IgD-negative memory B cell (primary cell): ENCODE measurements around the gene RHOH. TPM values are rescaled to one million over a fixed set of nuclear protein-coding genes. Genes with fewer than 3 reads are reported as not detected.

Experiments used
- H3K27ac Mint-ChIP-seq, 3 donors: one replicate each; pipeline ENCODE4 v1.8.0; 2020 to 2022; ENCODE audit warnings: mild to moderate bottlenecking in 3 of 3, mixed read lengths in 3 of 3, moderate library complexity in 1 of 3
- H3K27me3 Mint-ChIP-seq: one replicate; pipeline ENCODE4 v1.8.0; 2021; ENCODE audit warnings: mixed read lengths
- H3K36me3 Mint-ChIP-seq: one replicate; pipeline ENCODE4 v1.8.0; 2020; ENCODE audit warnings: mild to moderate bottlenecking, mixed read lengths
- H3K4me1 Mint-ChIP-seq, 3 donors: one replicate each; pipeline ENCODE4 v1.8.0; 2020 to 2022; ENCODE audit warnings: mixed read lengths in 3 of 3, mild to moderate bottlenecking in 1 of 3
- H3K4me3 Mint-ChIP-seq, 4 donors: one replicate each; pipeline ENCODE4 v1.8.0; 2020 to 2022; ENCODE audit warnings: mild to moderate bottlenecking in 4 of 4, mixed read lengths in 4 of 4, moderate library complexity in 3 of 4
- H3K9me3 Mint-ChIP-seq, 3 donors: one replicate each; pipeline ENCODE4 v1.8.0; 2020 to 2021; ENCODE audit warnings: mixed read lengths in 3 of 3, mild to moderate bottlenecking in 1 of 3
- polyA plus RNA-seq: library from polyadenylated mRNA; unstranded; fragments of 300-500 nt; fragmentation: Illumina TruSeq; gene quantifications from one replicate; pipeline ENCODE4 v1.2.3, GENCODE V29; 2021

The RHOH gene
- polyA plus RNA-seq, 1 donor from 2014 or later, result 255 TPM

DNA sequence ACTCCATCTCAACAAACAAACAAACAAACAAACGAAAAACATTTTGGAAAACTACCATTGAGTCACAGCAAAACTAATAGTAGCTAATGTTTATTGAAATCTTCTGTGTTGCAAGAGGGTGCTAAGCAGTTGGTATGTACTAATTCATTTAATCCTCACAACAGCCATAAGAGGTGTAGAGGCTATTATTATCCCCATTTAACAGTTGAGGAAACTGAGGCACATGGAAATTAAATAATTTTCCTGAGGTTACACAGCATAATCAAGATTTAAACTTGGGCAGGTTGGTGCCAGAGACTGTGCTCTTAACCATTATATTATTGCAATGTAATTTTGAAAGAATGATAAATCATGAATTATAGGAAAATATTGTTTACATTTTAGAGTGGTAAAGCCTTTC is 17.5 kb upstream of the RHOH start:
- Mint-ChIP-seq H3K36me3 (no peaks in the 10 kb centered on the region), H3K4me3 (no peak overlapping the region), H3K27ac (no peak overlapping the region), H3K27me3 (no peaks in the 10 kb centered on the region), H3K4me1 (peaks cover 27 to 34% (median 28%) of the 10 kb centered on the region in 3 donors), H3K9me3 (no peaks in the 10 kb centered on the region)

DNA sequence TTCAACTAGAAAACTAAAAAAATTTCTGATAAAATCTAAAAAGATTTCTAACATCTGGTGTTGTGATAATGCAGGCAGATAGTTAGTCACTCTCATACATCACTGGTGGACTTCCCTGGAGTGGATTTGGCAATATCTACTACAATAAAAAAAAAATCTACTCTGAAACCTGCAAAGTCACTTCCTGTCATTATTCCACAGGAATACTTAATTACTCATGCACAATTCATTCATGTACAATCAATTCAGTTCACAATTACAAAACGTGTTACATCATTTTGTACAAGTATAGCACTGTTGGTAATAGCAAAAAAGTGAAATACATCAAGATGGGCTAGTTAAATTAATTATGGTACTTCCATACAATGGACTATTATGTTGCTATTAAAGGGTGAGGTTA is 16.5 kb upstream of the RHOH start:
- no peaks in the 10 kb centered on the region for H3K27me3 Mint-ChIP-seq
- no peak overlapping the region for H3K4me3 Mint-ChIP-seq
- H3K27ac Mint-ChIP-seq, result no peak overlapping the region
- H3K9me3 Mint-ChIP-seq, result no peaks in the 10 kb centered on the region
- peaks cover 30 to 34% (median 30%) of the 10 kb centered on the region in 3 donors for H3K4me1 Mint-ChIP-seq
- H3K36me3 Mint-ChIP-seq, result no peaks in the 10 kb centered on the region

DNA sequence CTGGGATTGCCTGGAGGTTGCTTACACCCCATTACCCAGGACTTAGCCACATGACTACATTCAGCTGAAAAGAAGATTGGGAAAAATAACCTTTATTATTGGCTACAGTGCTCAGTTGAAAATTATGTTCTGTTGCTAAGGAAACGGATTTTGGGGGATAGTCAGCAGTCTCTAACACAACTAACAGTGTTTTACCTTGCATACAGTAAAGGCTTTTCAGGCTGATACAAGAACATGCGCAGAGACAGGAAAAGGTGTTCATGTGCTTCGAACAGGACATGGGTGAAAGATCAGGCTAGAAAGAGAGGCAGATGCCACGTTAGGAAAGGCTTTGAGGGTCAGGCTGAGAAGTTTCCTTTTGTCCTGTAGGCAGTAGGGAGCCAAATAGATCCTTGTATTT is 14.8 kb upstream of the RHOH start:
- H3K27ac Mint-ChIP-seq, result peak overlapping the region in 2 of 3 donors; percentile 15 to 35
- H3K9me3 Mint-ChIP-seq, result no peaks in the 10 kb centered on the region
- H3K4me3 Mint-ChIP-seq, result peak overlapping the region in 3 of 4 donors; percentile 13 to 37 (median 36)
- H3K27me3 Mint-ChIP-seq, result no peaks in the 10 kb centered on the region
- peaks cover 42 to 44% (median 43%) of the 10 kb centered on the region in 3 donors for H3K4me1 Mint-ChIP-seq
- no peaks in the 10 kb centered on the region for H3K36me3 Mint-ChIP-seq

DNA sequence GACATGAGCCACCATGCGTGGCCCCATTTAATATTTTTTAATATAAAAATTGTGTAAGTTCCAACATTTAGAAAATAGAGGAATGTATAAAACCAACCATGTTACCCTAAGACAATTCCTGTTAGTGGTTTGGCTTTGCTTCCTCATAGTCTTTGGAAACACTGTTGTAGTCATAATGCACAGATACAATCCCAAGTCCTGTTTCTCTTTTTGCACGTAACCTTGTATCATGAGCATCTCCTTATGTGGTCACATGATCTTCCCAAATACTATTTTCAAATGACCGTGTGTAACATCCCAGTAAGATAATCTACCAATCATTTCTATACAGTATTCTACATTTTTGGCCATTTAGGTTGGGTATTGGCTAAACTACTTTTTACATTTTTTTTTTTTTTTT is 13.9 kb upstream of the RHOH start:
- no peaks in the 10 kb centered on the region for H3K36me3 Mint-ChIP-seq
- peak overlapping the region in 1 of 4 donors; percentile 18 for H3K4me3 Mint-ChIP-seq
- H3K4me1 Mint-ChIP-seq, result peaks cover 44 to 49% (median 48%) of the 10 kb centered on the region in 3 donors
- H3K27ac Mint-ChIP-seq, result peak overlapping the region in 1 of 3 donors; percentile 94
- H3K9me3 Mint-ChIP-seq, result no peaks in the 10 kb centered on the region
- no peaks in the 10 kb centered on the region for H3K27me3 Mint-ChIP-seq

DNA sequence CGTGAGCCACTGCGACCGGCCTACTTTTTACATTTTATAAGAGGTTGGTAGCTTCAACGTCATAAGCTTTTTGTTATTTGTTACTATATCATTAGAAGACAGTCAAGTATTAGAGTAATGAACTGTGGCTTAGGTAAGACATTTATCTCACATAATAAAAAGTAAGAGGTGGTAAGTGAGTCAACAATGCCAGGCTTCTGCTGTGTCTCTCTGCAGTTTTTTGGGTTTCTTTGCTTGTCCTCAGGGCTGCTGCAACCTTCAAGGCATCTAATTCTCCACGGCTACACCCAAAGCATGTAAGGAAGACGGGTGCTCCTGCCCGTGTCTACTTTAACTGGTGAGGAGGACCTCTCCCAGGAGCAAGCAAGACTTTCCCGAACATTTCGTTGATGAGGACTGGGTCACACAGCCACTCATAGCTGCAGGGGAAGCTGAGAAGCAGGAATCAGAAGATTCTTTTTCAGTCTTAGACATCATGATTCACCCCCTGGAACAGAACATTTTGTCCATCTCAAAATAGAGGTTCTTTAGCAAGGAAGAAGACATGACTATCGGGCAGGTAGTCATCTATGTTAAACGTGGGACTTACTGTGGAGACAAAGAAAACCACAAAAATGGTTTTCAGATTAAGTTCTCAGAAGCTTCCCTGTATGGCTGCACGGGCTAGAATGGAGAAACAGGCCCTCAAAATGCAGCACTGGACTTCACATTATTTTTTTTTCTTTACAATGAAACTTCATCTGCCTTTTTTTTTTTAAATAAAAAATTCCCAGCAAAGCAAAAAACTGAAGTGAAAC is 13.0 kb upstream of the RHOH start:
- Mint-ChIP-seq H3K27ac (peak overlapping the region; percentile 65 to 94 (median 89)), H3K4me3 (peak overlapping the region; percentile 23 to 78 (median 74)), H3K4me1 (peaks cover 37 to 46% (median 41%) of the 10 kb centered on the region in 3 donors), H3K9me3 (no peaks in the 10 kb centered on the region), H3K27me3 (no peaks in the 10 kb centered on the region), H3K36me3 (no peaks in the 10 kb centered on the region)

DNA sequence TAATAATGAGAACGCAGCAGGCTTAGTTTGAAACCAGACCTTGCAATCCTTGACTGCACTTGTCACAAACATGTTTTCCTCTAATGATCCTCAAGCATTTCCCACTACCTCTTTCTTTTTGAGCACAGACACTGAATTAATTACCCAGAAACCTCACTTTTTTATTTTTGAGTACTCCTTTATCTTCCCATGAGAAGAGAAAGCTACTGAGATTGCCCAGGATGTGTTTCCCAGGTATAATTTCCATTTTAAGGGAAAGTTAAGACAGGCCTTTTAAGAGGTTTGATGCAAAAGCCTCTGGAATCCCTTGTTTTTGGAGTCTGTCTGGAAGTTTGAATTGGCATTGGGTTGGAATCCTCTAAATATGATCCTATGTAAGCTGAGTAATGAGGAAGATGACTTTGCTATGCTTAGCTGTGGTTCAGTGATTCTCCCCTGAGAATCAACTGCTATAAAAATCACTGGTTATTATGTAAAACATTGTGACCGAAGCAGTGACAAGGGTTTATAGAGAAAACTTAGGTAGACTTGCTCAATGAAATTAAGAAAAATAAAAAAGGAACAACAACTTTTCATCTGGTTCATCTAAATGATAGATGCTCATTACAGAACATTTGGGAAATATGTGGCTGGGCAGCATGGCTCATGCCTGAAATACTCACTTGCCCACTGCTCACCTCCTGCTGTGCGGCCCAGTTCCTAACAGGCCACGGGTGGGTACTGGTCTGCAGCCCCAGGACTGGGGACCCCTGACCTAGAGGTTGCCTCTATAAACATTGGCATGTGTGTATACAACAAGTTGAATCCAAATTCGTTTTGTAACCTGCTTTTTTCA is 10.8 kb upstream of the RHOH start:
- Mint-ChIP-seq H3K4me3 (peak overlapping the region; percentile 63 to 88 (median 84)), H3K27me3 (no peaks in the 10 kb centered on the region), H3K4me1 (peaks cover 48 to 60% (median 49%) of the 10 kb centered on the region in 3 donors), H3K36me3 (no peaks in the 10 kb centered on the region), H3K9me3 (no peaks in the 10 kb centered on the region), H3K27ac (peak overlapping the region; percentile 95 to 97 (median 96))

DNA sequence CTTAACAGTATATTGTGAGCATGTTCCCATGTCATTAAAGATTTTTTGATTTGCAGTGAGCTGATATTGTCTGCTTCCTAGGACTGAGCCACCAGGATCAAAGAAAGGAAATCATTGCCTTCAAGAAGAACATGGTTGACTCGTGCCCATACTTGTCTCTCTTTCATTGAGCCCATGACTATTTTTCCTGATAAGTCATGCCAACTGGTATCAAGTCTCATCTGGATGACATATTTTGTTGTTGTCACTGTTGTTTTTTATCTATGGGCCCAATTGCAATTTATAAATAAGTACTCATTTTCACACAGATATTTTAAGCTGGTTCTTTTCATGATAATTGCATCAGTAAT is 10.2 kb upstream of the RHOH start:
- Mint-ChIP-seq H3K27ac (peak overlapping the region; percentile 95 to 97 (median 96)), H3K4me1 (peaks cover 51 to 62% (median 55%) of the 10 kb centered on the region in 3 donors), H3K4me3 (peak overlapping the region; percentile 25 to 88 (median 84)), H3K27me3 (no peaks in the 10 kb centered on the region), H3K36me3 (no peaks in the 10 kb centered on the region), H3K9me3 (no peaks in the 10 kb centered on the region)

DNA sequence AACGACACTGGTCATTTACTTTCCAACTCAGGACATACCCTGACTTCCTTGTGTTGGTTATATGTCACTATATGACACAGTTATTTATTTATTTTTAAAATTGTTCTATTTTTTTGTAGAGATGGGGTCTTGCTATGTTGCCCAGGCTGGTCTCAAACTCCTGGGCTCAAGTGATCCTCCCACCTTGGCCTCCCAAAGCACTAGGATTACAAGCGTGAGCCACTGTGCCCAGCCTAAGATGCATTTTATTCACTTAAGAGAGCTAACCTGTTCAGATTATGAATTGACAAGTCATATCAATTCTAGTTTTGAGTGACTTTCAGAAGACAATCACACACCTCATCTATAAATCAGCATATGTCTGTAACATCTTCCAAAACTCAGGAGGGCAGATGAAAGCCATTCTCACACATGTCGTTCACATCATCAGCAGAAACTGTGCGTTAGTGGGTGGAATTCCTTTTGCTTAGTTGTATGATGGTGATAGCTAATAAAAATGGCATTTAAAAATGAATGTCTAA is 9.4 kb upstream of the RHOH start:
- Mint-ChIP-seq H3K36me3 (no peaks in the 10 kb centered on the region), H3K9me3 (no peaks in the 10 kb centered on the region), H3K4me3 (peak overlapping the region in 3 of 4 donors; percentile 76 to 91 (median 77)), H3K4me1 (peaks cover 52 to 64% (median 54%) of the 10 kb centered on the region in 3 donors), H3K27me3 (no peaks in the 10 kb centered on the region), H3K27ac (peak overlapping the region in 2 of 3 donors; percentile 96 to 97)

DNA sequence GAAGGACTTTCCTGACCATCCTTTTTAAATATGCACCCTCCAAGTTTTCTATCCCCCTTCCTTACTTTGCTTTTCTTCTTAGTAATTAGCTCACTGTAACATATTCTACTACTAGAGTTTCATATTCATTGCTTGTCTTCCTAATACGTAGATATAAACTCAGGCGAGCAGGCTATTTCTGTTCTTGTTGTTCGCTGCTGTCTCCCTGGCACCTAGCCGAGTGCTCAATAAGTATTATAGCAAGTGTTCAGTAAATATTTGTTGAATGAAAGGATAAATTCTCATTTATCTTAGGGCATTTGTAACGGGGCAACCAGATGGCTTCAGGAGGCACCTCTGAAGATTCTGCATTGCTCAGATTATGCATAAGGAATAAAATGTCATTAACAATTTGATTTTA is 6.8 kb upstream of the RHOH start:
- no peaks in the 10 kb centered on the region for H3K9me3 Mint-ChIP-seq
- H3K36me3 Mint-ChIP-seq, result no peaks in the 10 kb centered on the region
- peak overlapping the region in 3 of 4 donors; percentile 92 to 99 (median 99) for H3K4me3 Mint-ChIP-seq
- H3K27ac Mint-ChIP-seq, result peak overlapping the region in 2 of 3 donors; percentile 60 to 89
- peaks cover 51 to 69% (median 56%) of the 10 kb centered on the region in 3 donors for H3K4me1 Mint-ChIP-seq
- H3K27me3 Mint-ChIP-seq, result no peaks in the 10 kb centered on the region

DNA sequence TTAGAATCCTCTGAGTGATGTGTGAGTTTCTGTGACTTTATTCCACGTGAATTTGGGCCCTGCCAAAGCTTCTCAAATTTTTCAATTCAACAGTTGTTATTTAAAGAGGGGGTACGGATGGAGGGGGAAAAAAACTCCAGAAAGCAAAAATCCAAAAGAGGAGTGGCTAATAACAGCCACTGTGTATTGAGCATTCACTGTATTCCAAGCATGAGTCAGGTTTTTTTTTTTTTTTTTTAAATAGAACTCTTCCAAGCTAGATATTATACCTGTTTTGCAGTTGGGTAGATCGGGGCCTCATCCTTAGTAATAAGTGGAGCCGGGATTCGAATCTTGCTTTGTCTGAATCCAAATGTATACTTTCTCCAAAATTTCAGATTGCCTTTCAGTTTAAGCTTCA is 6.4 kb upstream of the RHOH start:
- peaks cover 52 to 70% (median 55%) of the 10 kb centered on the region in 3 donors for H3K4me1 Mint-ChIP-seq
- H3K36me3 Mint-ChIP-seq, result no peaks in the 10 kb centered on the region
- no peaks in the 10 kb centered on the region for H3K9me3 Mint-ChIP-seq
- H3K4me3 Mint-ChIP-seq, result peak overlapping the region; percentile 64 to 99 (median 96)
- peak overlapping the region in 2 of 3 donors; percentile 60 to 89 for H3K27ac Mint-ChIP-seq
- no peaks in the 10 kb centered on the region for H3K27me3 Mint-ChIP-seq

DNA sequence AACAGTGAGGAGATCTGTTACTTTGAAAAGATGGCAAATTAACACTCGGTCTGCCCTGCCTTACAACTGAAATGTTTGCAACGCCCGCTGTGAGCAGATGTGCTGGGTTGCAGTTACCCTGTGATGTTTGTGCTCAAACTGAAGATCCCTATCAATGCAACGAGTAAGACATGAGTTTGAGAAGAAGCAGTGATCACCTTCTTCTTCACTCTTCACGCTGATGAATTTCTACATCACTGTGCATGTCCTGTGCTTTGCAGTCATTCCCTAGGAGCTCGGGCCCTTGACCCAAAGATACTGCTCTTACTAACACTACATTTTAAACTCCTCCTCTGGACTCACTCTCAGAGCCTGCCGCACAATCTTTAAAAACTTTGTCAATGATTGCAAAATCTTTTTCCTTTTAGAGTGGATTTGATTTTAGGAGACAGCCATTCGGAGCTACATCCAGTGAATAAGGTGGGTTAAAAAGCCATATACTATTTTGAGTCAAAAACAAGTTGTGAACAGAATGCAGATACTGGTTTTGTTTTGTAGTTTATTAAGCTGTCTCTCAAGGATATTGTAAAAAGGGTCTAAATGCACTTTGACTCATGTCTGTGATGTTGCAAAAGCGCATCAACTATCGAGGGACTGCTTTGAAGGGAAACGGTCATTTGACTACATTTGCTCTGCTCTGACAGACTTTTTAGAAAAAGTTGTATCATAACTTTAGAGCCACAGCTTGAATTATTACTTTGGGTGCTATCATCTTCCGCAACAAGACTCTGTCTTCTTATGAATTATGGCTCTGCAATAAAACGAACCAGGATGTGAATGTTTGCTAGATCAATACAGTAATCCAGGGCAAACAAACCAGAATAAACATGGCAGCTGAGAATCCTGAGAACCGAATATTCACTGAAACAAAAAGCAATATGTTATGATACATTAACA is 5.7 kb upstream of the RHOH start:
- H3K4me1 Mint-ChIP-seq, result peaks cover 46 to 71% (median 61%) of the 10 kb centered on the region in 3 donors
- no peaks in the 10 kb centered on the region for H3K36me3 Mint-ChIP-seq
- no peaks in the 10 kb centered on the region for H3K27me3 Mint-ChIP-seq
- H3K27ac Mint-ChIP-seq, result peak overlapping the region; percentile 5 to 100 (median 89)
- peak overlapping the region; percentile 64 to 99 (median 96) for H3K4me3 Mint-ChIP-seq
- no peaks in the 10 kb centered on the region for H3K9me3 Mint-ChIP-seq

DNA sequence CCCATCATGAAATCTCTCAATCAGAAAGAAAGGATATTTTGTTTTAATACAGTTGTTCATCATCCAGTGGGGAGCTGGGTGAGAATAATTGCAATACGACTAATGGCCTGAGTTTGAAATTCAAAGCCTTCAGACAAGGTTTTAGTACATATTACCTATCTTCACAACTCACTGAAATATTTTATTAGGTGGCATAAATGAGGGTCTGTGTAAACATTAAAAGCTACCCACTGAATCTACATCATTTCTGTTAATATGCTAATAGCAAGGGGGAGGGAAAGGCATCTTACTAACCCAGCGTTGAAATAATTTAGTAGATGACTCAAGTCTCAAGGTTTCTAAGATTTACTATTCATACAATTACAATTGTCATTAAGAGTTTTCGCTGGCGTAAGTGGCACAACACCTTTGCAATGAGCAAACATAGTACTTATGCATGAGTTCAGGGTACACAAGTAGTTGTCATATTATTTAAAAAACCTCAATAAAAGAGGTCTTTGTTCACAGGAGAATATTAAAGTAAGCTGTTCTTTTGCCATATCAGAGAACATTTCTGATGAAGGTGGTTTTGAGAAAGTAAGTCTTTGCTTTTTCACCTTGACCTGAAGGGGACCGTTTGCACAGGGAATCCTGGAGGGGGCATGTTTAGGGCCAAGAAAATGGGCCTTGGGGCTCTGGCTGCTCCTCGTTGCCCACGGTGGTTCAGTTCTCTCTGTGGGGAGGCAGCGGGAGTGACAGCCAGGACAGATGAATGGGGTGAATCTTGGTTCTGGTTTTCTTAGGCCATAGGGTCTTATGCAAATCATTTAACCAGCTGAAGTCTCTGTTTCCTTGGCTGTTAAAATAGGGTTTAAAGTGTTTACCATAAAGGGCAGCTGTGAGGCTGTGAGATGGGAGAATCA is 4.5 kb upstream of the RHOH start:
- peaks cover 44 to 66% (median 54%) of the 10 kb centered on the region in 3 donors for H3K4me1 Mint-ChIP-seq
- H3K36me3 Mint-ChIP-seq, result peaks cover 1% of the 10 kb centered on the region
- H3K27me3 Mint-ChIP-seq, result no peaks in the 10 kb centered on the region
- peak overlapping the region; percentile 89 to 100 (median 99) for H3K27ac Mint-ChIP-seq
- H3K4me3 Mint-ChIP-seq, result peak overlapping the region; percentile 91 to 99 (median 98)
- no peaks in the 10 kb centered on the region for H3K9me3 Mint-ChIP-seq

DNA sequence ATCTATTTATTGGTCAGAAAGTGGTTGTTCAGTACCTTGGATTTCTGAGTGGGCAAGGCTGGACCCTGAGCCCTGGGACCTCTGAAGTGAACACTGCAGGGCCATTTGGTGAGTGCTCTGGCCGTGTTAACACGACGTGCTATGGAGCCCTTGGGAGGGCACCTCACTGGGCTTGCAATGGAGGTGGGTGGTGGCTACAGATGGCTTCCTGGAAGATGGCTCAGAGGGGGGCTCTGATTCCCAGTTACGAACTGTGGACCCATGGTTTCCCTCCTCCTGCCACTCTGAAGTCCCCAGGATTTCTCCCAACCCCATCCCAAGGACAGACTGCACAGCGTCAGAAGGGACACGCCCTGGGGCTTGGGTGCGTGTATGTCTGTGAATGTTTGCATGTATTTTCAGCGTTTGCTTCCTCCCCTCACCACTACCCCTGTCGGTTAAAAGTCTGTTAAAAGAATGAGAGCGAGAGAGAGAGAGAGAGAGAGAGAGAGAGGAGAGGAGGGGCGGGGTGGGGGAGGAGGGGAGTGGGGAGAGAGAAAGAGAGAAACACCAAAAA is 3.7 kb upstream of the RHOH start:
- H3K27me3 Mint-ChIP-seq, result no peaks in the 10 kb centered on the region
- peaks cover 6% of the 10 kb centered on the region for H3K36me3 Mint-ChIP-seq
- peaks cover 39 to 60% (median 48%) of the 10 kb centered on the region in 3 donors for H3K4me1 Mint-ChIP-seq
- H3K9me3 Mint-ChIP-seq, result no peaks in the 10 kb centered on the region
- H3K27ac Mint-ChIP-seq, result peak overlapping the region; percentile 89 to 100 (median 99)
- peak overlapping the region; percentile 91 to 99 (median 98) for H3K4me3 Mint-ChIP-seq
